ENCODE data around the gene ZNF804B. TPM values are rescaled to one million over a fixed set of nuclear protein-coding genes. Genes with fewer than 3 reads are reported as not detected.

ZNF804B gene
- total RNA-seq, 1 donor from 2014 or later = not detected

DNA sequence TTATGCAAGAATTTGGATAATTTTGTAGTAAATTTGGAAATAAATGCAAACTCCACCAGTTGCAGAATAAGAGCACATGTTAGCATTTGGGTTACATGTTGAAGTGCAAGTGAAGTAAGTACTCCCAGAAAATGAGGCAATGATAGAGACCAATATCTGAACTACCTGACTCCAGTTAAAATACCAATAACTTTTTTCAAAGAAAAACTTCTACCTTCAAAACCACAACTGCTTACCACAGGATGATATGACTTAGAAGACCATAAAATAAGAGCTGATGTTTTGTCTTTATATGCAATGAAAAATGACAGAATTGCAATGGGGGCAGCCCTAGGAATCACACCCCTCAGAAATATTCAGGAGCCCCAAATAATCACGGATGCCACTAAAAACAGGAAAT, 597.6 kb downstream of the ZNF804B start:
- no peak for ATAC-seq
- intact Hi-C loops (cut with micrococcal nuclease) = no loop called here
- DNase-seq = no peak

DNA sequence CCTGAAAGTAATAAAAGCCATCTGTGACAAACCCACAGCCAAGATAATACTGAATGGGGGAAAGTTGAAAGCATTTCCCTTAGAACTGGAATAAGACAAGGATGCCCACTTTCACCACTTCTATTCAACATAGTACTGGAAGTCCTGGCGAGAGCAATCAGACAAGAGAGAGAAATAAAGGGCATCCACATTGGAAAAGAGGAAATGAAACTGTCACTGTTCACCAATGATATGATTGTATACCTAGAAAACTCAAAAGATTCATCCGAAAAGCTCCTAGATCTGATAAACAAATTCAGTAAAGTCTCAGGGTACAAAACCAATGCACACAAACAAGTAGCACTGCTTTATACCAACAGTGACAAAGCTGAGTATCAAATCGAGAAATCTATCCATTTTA, 617.7 kb downstream of the ZNF804B start:
- intact Hi-C loops (cut with micrococcal nuclease) = no loop called here
- ATAC-seq (no peak), DNase-seq (no peak)

DNA sequence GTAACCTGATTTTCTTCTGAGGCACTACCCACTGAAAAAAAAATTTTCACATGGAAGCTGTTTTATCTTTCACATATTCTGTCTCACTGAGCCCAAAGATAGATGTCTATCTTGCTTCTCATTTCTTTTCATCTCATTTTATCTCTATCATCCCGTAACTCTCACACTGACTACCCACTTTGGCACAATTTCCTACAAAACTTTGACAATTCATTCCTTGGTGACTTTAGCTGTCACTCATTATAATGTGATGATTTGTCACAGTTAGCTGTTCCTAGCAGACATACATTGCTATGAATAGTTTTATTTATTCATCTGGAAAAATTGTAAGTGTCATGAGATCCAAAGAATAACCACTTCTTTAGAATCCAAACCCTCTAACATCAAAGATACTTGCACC, 625.9 kb downstream of the ZNF804B start:
- intact Hi-C loops (cut with micrococcal nuclease) = no loop called here
- ATAC-seq (no peak), DNase-seq (no peak)

Other genes with a start within 250 kb of the ZNF804B start
- not detected for gene TEX47, start 36.0 kb downstream of the ZNF804B start, total RNA-seq

Data from left ventricle myocardium superior (tissue), 1 donor.